Measurements from ENCODE around the gene SQOR.

SQOR gene

DNA sequence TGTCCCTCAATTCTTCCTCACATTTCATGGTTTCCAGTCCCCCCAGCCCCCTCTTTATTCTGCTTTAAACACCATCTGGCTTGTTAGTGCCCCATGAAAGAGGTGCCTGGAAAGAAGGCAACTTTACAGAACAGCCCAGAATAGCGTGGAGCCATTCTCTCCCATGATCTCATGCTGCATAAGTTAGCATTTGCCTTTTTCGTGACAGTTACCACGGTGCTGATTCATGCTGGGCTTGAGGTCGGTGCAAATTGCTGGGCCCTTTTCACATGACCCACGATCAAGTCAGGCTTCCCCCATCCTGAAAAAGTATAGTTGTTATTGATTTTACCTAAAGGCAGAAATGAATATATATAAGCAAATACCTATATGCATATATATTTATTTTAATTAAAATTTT lies 29.6 kb downstream of the SQOR start:
- DNase-seq: no peak

DNA sequence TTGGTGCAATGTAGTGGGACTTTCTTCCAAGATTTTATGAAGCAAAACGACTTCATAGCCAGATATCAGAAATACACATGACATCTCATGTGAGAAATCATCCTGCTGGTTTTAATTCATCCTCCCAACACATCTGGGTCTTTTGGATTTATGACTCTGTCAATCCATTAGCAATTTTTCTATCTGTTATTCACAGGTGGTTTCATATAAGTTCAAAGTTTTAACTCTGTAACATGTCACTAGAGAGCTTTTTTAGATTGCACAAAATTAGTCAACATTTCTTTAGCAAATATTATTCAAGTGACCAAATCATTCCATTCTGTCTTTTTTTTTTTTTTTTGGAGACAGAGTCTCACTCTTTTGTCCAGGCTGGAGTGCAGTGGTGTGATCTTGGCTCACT lies 30.4 kb downstream of the SQOR start:
- DNase-seq: no peak

DNA sequence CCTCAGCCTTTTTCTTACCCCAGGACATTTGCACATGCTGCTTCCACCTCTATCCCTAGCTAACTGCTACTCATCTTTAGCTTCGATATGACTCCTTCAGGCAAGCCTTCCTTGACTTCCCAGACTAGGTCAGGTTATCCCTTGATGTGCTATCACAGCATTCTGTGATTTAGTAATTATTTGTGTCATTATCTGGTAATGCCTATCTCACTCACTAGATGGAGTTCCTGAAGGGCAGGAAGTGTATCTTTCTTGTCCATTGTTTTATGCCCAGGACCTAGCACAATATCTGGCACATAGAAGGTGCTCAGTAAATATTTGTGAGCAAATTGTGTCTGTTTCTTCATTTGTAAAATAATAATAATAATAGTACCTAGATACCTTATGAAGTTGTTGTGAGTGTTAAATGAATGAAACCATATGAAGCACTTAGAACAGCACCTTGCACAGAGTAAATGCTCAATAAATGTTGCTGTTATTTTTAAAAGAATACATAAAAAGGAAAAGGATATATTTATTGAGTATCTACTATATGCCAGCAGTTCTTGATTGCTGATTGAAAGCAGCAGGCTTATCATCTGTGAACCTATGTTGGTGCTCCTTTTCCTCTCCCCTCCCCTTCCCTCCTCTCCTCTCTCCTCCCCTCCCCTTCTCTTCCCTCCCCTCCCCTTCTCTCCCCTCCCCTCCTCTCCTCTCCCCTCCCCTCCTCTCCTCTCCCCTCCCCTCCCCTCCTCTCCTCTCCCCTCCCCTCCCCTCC lies 31.5 kb downstream of the SQOR start:
- DNase-seq: no peak

DNA sequence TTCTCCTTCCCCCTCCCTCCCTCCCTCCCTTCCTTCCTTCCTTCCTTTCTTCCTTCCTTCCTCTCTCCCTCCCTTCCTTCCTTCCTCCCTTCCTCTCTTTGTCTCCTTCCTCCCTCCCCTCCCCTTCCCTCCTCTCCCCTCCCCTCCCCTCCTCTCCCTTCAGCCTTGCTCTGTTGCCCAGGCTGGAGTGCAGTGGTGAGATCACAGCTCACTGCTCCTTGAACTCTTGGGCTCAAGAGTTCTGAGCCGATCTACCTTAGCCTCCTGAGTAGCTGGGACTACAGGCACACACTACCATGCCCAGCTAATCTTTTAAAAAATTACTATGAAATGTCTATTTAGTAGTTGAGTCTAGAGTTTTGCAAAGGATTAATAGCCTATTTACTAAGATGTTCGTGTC lies 32.2 kb downstream of the SQOR start:
- DNase-seq: no peak

DNA sequence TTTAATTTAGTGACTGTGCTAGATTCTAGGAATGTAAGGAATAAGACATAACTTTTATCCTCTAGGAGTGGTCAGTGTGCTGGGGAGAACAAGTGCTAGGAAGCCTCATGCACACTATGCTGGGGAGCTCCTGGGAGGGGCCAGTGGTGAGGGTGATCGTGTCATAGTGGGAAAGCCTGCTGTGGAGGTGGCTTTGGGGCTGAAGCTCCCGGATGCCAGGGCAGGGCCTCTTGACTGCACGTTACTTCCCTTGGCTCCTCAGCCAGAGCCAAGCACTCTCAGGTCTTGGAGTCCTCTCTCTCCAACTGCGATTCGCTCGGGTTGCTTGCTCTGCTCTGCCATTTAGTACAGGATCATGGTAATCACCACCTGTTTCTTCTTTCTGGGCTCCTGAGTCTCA lies 33.6 kb downstream of the SQOR start:
- DNase-seq: no peak

DNA sequence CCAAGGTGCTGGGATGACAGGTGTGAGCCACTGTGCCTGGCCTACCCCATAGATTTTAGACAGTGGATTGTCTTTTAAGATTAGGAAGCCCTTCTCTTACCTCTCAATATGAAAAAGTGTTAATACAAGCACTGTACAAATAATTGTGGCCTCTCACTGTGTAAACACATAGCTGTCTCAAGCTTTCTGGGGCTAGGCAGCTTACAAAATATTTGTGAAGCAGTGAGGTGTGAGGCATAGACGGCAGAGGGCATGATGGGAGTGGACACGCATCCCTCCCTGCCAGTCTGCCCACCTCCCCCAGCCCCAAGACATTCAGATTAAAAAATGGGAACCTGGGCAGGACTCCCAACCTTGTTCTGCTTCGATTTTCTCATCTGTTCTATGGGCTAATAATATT lies 34.6 kb downstream of the SQOR start:
- DNase-seq: no peak

DNA sequence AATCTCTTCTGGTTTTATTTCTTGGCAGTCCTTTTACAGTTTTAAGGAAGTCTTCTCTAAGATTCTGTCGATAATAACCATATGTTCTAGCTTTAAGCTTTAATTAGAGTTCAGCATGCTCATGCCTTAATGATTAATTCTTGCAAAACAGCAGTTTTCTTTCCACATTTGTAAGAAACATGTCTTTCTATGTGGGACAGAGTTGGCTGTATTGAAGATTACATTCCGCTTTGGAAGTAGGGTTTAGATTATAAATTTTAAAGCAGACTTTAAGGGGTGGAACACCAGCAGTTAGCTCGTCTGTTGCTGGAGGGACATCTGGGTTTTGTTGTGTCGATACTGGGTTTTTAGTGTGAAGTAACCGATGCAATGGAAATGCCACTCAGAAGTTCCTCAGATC lies 35.3 kb downstream of the SQOR start:
- DNase-seq: no peak

DNA sequence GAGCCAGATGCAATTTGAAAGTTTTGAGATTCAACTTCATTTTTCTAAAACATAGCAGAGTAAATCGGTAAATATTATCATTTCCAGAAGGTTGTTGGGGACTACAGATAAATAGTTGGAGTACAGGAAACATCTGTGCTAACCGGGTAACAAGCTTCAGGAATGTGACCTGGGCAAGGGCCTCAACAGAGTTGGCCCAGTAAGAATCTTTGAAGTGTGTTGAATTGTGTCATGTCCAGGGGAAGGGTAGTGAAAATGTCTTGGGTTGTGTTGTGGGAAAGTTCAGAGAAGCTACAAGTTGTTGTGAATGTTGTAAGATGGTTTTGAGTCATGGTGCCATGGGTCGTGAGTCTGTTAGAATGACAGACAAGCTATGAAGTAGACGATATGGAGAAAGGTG lies 35.7 kb downstream of the SQOR start:
- no peak for DNase-seq

DNA sequence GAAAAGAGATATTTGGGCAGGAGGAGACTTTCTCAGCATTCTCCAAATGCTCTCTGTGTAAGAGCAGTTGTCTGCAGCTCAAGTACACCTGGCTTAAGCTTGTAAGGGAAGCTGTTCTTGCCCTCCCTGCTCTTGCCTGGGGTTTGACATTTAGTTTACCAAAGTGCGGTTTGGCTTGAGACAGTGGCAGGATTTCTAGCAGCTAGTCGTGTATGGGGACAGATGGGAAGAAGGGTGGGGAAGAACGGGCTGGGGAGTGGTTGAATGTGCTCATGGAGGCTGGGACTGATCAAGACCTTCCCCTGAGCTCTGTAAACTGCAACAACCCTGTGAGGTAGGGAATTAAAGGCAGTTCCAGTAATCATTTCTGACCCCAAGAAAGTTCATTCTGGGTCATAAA lies 39.8 kb downstream of the SQOR start:
- no peak for DNase-seq

DNA sequence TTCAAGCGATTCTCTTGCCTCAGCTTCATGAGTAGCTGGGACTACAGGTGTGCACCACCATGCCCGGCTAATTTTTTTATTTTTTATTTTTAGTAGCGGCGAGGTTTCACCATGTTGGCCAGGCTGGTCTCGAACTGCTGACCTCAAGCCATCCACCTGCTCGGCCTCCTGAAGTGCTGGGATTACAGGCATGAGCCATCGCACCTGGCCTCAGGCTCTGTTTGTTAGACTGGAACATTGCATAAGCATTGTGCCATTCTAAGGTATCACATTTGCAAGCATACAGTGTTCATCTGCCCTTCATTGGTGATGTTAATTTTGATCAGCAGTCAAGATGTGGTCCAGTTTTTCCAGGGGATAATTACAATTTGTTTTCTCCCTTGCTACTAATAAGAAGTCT lies 43.0 kb downstream of the SQOR start:
- DNase-seq: no peak

DNA sequence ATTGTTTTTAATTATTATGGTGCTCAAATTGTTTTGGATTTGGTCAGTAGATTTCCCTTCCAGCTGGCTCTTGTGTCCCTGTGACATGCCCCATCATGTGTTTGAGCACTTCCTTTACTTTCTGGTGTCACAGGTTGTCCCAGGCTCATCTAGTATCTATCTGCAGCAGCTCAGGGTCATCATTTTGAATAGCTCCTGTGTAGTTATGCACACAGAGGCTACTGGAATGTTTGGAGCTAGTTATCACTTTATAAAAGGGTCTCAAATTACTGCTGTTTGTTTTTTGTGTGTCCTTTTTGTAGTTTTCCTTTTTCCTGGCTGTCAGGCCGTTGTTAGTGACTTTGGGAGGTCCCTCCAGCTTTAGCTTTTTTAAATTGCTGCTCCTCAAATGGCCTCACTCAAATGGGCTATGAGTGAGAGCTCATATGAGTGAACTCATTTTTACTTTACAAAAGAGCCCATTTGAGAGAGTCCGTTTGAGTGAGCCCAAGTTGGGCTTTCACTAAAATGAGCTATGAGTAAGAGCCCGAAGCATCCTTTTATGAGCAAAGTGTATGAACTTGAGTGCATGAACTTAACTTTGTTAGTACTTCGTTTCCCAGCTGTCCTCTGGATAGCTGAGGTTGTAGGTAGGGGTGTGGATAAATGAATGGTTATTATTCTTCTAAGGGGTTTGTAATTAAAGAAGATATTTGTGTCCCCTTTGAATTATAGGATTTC lies 43.8 kb downstream of the SQOR start:
- DNase-seq: no peak

DNA sequence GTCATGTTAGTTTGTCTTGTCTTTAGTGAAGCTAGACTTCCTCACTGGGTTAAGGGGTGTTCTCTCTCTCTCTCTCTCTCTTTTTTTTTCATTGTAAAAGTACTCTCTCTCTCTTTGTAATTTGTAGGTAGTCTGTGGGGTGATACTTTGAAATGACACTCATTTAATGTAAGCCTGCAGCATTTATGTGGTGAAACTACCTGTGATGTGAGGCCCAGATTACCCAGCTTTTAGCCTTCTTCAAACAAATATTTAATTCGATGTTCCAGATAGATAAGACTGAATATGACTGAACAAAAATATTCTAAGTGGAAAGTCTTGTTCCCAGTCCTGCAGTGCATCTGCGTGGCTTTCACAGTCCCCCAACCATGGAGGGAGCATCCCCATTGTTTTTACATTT lies 49.7 kb downstream of the SQOR start:
- no peak for DNase-seq

DNA sequence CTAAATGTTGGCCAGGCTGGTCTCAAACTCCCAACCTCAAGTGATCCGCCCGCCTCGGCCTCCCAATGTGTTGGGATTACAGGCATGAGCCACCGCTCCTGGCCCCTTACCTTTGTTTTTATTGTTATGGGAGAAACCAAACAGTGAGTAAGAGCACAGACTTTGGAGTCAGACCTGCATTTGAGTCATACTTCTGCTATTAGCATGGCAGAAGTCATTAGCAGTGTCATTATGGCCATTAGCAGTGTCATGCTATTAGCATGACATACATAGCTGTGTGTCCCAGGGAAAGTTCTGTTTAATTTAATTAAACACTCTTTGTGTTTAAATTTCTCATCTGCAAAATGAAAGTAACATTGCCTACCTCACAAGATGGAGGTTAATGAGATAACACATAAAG lies 54.8 kb downstream of the SQOR start:
- DNase-seq: no peak

DNA sequence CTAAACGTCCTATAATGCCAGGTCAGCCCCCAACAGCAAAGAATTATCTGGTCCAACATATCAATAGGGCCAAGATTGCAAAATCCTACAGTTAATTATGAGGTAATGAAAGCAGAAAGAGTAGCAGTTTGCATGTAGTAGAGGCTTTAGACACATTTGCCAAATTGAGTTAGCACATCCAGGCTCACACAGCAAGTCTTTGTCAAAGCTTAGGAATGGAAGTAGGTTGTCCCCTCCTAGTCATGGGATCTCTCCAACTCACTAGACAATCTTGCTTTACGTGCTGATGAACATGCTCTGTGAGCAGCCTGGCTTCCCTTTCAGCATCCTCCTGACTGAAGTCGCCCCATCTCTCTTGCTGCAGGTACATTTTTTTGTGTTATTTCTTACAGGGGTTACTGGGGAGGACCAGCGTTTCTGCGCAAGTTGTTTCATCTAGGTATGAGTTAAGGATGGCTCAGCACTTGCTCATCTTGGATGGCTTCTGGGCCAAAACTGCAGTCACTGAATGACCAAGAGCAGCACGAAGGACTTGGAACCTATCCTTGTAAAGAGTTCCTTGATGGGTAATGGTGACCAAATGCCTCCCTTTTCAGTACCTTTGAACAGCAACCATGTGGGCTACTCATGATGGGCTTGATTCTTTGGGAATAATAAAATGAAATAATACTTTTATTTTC lies 55.9 kb downstream of the SQOR start:
- DNase-seq: no peak

DNA sequence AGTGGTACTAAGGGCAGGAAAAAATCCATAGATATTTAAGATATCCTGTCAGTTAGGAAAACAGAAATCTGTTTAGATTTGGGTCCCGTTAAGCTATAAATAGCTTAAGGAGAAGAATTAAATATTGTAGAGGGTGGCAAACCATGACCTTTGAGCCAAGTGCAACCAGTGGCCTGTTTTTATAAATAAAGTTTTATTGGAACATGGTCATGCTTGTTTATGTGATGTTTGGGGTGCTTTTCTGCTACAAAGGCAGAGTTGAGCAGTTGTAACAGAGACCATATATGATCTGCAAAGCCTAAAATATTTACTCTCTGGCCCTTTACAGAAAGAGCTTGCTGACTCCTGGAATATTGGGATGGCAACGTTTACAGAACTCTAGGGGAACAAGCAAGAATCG lies 66.3 kb downstream of the SQOR start:
- DNase-seq: no peak

DNA sequence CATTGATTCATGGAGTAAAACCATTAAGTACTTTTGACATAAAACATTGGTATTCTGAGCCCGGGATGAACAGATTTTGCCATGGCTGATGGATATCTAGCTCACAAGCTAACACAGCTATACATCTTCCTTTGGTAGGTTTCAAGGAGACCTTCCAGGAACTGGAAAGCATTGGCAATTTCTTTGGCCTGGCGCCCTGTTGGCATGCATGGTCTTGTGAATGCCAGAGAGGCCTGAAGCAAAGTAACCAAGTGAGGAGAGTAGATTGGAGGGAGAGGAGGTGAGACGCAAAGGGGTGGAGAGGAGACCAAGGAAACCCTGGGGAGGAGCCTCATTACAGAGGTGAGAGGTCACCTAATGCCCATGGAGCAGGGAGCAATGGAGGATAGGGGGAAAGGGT lies 67.2 kb downstream of the SQOR start:
- DNase-seq: no peak

DNA sequence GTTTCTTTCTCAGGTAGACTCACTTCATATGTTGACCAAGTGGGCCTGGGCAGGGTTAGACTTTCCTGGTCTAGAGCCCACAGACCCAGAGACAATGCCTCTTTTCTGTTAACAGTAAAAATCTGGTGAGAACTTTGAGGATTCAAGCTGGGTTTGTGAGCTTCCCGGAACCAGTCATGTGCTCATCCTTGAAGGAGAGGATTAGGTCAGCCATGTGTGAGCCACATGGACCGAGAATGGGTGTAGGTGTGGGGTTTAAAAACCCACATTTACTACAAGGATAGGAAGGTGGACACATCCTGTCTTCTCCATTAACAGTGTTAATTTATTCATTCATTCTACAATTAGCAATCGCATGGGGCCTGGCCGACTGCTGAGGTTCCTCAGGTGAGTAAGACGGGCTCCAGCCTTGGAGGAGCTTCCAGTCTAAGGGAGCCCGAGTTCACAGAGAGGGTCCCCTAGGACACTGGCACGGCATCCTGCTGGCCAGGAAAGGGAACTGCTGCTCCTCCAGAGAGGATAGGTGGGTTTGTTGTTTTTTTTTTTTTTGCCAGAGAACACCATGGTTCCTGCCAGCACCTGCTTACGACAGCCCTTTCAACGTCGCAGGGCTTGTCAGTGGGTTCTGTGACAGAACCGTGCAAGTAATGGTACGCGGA lies 69.0 kb downstream of the SQOR start:
- no peak for DNase-seq

DNA sequence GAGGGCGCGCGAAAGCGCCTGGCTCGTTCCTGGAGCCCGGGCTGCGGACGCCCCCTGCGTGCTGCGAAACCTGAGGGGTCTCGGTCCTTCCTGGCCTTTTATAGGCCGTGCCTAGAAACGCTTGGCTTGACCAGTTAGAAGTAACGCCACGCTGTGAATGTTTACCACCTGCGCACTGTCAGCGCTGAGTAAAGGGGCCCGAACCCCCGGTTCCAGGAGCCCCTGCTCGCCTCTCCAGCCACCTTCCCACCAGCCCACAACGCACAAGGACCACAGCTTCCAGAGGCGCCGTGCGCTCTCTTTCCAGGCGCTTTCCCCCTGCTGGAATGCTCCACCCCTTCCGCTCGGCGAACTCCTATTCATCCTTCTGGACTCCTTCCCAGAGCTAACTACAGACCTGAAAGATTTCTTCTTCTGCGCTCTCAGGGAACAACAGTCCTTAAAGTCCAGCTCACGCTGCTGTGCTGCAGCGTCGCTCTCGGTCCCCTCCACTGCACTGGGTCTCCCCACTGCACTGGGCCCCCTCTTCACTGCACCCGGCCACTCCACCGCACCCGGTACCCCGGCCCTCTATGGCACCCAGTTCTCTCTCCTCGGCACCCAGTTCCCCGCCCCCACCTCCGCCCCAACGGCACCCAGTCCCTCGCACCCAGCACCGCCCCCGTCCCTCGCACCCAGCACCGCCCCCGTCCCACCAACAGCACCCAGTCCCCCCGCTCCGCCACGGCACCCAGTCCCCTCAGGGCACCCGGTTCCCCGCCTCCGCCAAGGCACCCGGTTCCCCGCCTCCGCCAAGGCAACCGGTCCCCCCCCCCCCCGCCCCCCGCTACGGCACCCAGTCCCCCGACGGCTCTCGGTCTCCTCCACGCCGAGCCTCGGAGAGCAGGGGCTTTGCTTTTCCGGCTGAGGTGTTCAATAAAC lies 69.8 kb downstream of the SQOR start:
- no peak for DNase-seq

DNA sequence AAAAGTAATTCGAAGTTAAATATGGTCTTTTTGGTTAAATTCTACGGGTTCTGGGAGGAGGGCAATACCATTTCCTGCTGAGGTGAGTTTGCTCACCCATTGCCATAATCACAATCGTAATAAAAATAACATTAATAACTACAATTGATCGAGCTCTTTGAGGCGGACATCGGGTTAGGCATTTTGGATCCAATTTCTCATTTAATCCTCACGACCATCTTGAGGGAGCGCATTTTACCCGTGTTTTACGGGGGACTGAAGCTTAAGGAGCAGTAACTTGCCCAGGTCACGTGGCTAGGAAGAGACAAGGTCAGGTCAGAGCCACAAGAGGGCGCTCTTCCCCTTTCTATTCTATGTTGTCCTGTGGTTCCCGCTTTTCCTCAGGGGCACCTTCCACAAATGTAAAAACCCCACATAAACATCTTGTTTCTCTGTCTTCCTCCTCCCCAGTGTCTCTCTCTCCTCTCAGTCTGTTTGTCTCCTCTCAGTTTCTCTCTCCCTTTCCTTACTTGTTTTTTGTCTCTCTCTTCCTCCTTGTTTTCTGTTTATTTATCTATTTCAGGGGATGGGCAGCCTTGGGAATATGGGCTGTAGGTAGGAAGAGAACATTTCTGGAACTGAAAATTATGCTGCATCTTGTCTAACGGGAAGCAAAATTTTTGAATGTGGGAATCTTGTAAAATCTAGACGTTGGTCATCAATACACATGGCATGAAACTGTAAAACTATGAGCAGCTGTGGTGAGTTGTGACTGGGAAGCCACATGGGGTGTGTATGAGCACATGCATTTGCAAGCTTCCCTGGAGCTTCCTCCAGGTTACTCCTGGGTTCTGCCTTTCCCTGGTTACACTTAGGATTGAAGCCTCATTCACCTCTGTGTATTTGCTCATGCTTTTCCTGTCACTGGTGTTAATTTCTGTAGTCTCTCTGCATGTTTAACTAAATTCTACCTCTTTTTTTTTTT lies 71.0 kb downstream of the SQOR start:
- peak; percentile 75 for DNase-seq

DNA sequence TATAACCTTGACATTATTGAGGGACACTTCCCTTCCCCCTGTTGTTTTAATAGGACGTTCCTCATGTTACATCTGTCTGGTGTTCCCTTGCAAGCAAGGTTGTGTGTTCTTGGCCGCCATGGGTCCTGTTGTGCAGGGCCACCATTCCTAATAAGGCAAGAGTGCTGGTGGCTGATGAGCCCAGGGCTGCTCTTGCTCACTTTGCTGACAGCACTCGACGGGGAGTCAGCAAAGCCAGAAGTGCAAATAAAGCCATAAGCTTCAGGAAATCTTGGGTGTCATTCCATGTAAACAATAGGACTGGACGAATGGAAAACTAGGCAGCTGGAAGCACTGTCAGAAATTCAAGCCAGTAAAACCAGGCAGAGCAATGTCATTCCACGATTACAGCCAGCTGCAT lies 75.8 kb downstream of the SQOR start:
- no peak for DNase-seq

Measured in NCI-H526 treated with DMSO at 0.1 percent for 48 hours (cell line).